HepG2 (cell line): ENCODE data around the gene TACC2. TPM values are rescaled to one million over a fixed set of nuclear protein-coding genes. Genes with fewer than 3 reads are reported as not detected.

Experiments used
- ATAC-seq: fragments of 200-7000 bp; cut with Tn5 transposase; 3 replicates; pipeline ENCODE4 v1.9.1; 2020; ENCODE audit warnings: mild to moderate bottlenecking, moderate library complexity
- BruUV-seq: library from RNA; stranded (reverse); fragments of 400-500 nt; replicated peaks from 2 replicates; lab custom pipeline; 2021; lab: Mats Ljungman, UMichigan
- CTCF ChIA-PET: fragments of 300-600 bp; formaldehyde crosslinking; extraction: SDS; loops from one replicate; lab custom pipeline; 2021; ENCODE audit warnings: low total read pairs, inconsistent platforms, low intra/inter-chr PET ratio; lab: Yijun Ruan, JAX
- POLR2A ChIA-PET: fragments of 350-600 bp; sonication (Branson Sonifier 250); formaldehyde crosslinking; loops from one replicate; lab custom pipeline; 2020; ENCODE audit warnings: antibody characterized with exemption, inconsistent platforms; lab: Yijun Ruan, JAX
- DNase-seq: peaks from one replicate; pipeline ENCODE4 v3.0.0-alpha.2; 2015; ENCODE audit warnings: low spot score
- FAIRE-seq: peaks from 3 replicates; lab custom pipeline; 2011; peaks lifted over from hg19 to GRCh38; lab: Jason Lieb, UNC
- H2AFZ ChIP-seq: one replicate; pipeline ENCODE4 v1.6.1; 2011; ENCODE audit warnings: low read length, inconsistent platforms
- H3K27ac ChIP-seq: fragments of 300-600 bp; 3 replicates; pipeline ENCODE4 v1.8.0; 2011; ENCODE audit warnings: mixed run types, mild to moderate bottlenecking, mixed read lengths, low read length, inconsistent platforms; ENCODE audit not compliant: insufficient read depth; ENCODE audit errors: extremely low read length
- H3K27me3 ChIP-seq, 2 experiments: fragments of 200-600 bp in 1 of 2; 2 replicates in 1 of 2; 3 replicates in 1 of 2; pipeline versions ENCODE4 v1.6.0 to v1.8.0; 2011; ENCODE audit warnings: low read length in 2 of 2, mild to moderate bottlenecking in 2 of 2, moderate library complexity in 2 of 2, inconsistent platforms in 1 of 2; ENCODE audit not compliant: insufficient read depth in 2 of 2, control insufficient read depth in 1 of 2
- H3K36me3 ChIP-seq, 2 experiments: fragments of 200-600 bp in 1 of 2; replicated peaks in 1 of 2; 2 replicates in 1 of 2; 3 replicates in 1 of 2; pipeline versions ENCODE4 v1.5.1 to v1.8.0; 2011; ENCODE audit warnings: low read length in 2 of 2, inconsistent platforms in 1 of 2; ENCODE audit not compliant: insufficient read depth in 2 of 2, control insufficient read depth in 1 of 2
- H3K4me1 ChIP-seq: 2 replicates; pipeline ENCODE4 v1.5.1; 2012; ENCODE audit warnings: low read length, inconsistent platforms; ENCODE audit not compliant: insufficient read depth
- H3K4me2 ChIP-seq: 2 replicates; pipeline ENCODE4 v1.6.0; 2011; ENCODE audit warnings: low read depth, low read length, inconsistent platforms
- H3K4me3 ChIP-seq, 3 experiments: fragments of 200-600 bp in 1 of 3; sonication (generic), shearing (Covaris generic) in 1 of 3; replicated peaks in 1 of 3; 2 replicates each; pipeline ENCODE4 v1.5.1; 2011 to 2016; ENCODE audit warnings: low read length in 3 of 3, inconsistent platforms in 2 of 3, low read depth in 2 of 3, mild to moderate bottlenecking in 2 of 3, control low read depth in 1 of 3, mixed read lengths in 1 of 3; ENCODE audit not compliant: insufficient read depth in 1 of 3
- H3K79me2 ChIP-seq: one replicate; pipeline ENCODE4 v1.6.1; 2011; ENCODE audit warnings: low read length, inconsistent platforms; ENCODE audit not compliant: insufficient read depth
- H3K9ac ChIP-seq: 2 replicates; pipeline ENCODE4 v1.6.0; 2011; ENCODE audit warnings: mild to moderate bottlenecking, low read depth, low read length, inconsistent platforms; ENCODE audit not compliant: insufficient read depth
- H3K9me3 ChIP-seq: 2 replicates; pipeline ENCODE4 v1.5.1; 2012; ENCODE audit warnings: mild to moderate bottlenecking, low read length
- H4K20me1 ChIP-seq: 2 replicates; pipeline ENCODE4 v1.6.0; 2011; ENCODE audit warnings: inconsistent platforms, mild to moderate bottlenecking, low read length, moderate library complexity; ENCODE audit not compliant: insufficient read depth
- KMT2A ChIP-seq: sonication (generic); formaldehyde crosslinking; IDR thresholded peaks from 2 replicates; pipeline ENCODE4 v1.4.0; 2020; ENCODE audit warnings: missing genetic modification reagents
- NFIB ChIP-seq: sonication (generic); formaldehyde crosslinking; IDR thresholded peaks from 2 replicates; pipeline ENCODE4 v1.9.0; 2021; ENCODE audit warnings: missing genetic modification reagents, mild to moderate bottlenecking, borderline replicate concordance
- PCBP1 ChIP-seq: fragments of 200-400 bp; formaldehyde crosslinking; IDR thresholded peaks from 2 replicates; pipeline ENCODE4 v1.6.1; 2017; ENCODE audit warnings: mild to moderate bottlenecking, low read depth, low read length, borderline replicate concordance
- SOX5 ChIP-seq: IDR thresholded peaks from 2 replicates; pipeline ENCODE4 v1.6.1; 2016; ENCODE audit warnings: borderline replicate concordance
- U2AF1 ChIP-seq: fragments of 200-400 bp; formaldehyde crosslinking; optimal IDR thresholded peaks from 2 replicates; pipeline ENCODE3; 2017; ENCODE audit warnings: mild to moderate bottlenecking, low read depth, low read length
- ZNF30 ChIP-seq: sonication (generic); formaldehyde crosslinking; IDR thresholded peaks from 2 replicates; pipeline ENCODE4 v1.5.0; 2020; ENCODE audit warnings: mild to moderate bottlenecking, missing genetic modification reagents
- ZNF563 ChIP-seq: sonication (generic); formaldehyde crosslinking; IDR thresholded peaks from 2 replicates; pipeline ENCODE4 v1.8.0; 2022; ENCODE audit warnings: mild to moderate bottlenecking, moderate library complexity, missing genetic modification reagents
- ZNF567 ChIP-seq: sonication (generic); formaldehyde crosslinking; IDR thresholded peaks from 2 replicates; pipeline ENCODE4 v1.8.1; 2023; ENCODE audit warnings: mild to moderate bottlenecking, missing genetic modification reagents, borderline replicate concordance
- WGBS: methylation state at CpG from one replicate; pipeline ENCODE4 v1.1.6; 2017; ENCODE audit warnings: low lambda C conversion rate; 5-methylcytosine and 5-hydroxymethylcytosine counted together
- in situ Hi-C: cut with HindIII; loops from 2 replicates; pipeline ENCODE4 v1.10.0; 2017; ENCODE audit warnings: low pct_unique_long_range_greater_than_20kb; ENCODE audit not compliant: extremely low pct_ligation_motif_present
- intact Hi-C: fragments of 100-400 bp; cut with micrococcal nuclease; formaldehyde crosslinking; loops from one replicate; pipeline ENCODE4 v1.10.0; 2022; ENCODE audit not compliant: unreplicated experiment
- polyA plus RNA-seq, 8 experiments: library from polyadenylated mRNA; depleted of rRNA in 3 of 8; stranded (reverse) in 7 of 8; unstranded in 1 of 8; fragments of >200 nt; fragmentation: Illumina TruSeq in 4 of 8; extraction: Trizol in 4 of 8; gene quantifications; 2 replicates each; pipeline versions ENCODE4 v1.2.1 to v1.2.3, GENCODE V29; 2011 to 2016; ENCODE audit warnings: low read depth in 4 of 8, missing spikeins in 1 of 8, mixed read lengths in 1 of 8; ENCODE audit not compliant: insufficient read depth in 1 of 8
- total RNA-seq, 5 experiments: library from RNA; depleted of rRNA; stranded (reverse); fragments of >200 nt; fragmentation: Illumina TruSeq; extraction: Trizol; gene quantifications; 2 replicates each; pipeline ENCODE4 v1.2.3, GENCODE V29; 2016; ENCODE audit warnings: low read depth in 1 of 5
- TF ChIP-seq, protein P1 (sequence below): sonication (generic); formaldehyde crosslinking; IDR thresholded peaks from 2 replicates; pipeline ENCODE4 v1.8.0; 2022; ENCODE audit warnings: missing genetic modification reagents, mild to moderate bottlenecking, moderate library complexity, borderline replicate concordance
- TF ChIP-seq, protein P2 (sequence below): sonication (generic); formaldehyde crosslinking; IDR thresholded peaks from 2 replicates; pipeline ENCODE4 v1.8.0; 2022; ENCODE audit warnings: missing genetic modification reagents, mild to moderate bottlenecking, borderline replicate concordance

TACC2 gene
- total and polyA plus RNA-seq, 2 of the 13 experiments (the other 11 are each of a cell fraction or from before 2014, with no cell fraction given) = 11.8 to 16.0 TPM

DNA sequence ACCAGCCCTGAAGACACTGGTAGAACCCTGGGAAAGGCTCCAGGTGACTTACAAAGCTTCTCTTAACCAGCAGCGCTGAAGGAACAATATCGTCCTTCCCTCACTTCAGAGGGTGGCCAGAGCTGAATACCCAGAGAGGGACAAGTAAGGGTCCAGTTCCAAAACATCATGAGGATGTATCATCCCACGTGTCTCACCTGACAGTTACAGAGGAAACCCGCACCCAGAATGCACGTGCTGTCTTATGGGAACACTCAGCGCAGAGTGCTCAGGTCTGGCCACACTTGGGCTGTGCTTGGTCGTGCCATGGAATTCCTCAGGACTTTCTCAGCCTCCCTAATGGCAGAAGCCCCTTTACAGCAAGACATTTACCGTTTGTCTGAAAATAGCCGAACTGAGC lies 235.2 kb downstream of the TACC2 start:
- ATAC-seq = no peak
- WGBS = 97% methylated on average over 9 of the region's 9 CpGs
- in situ Hi-C loops = no loop called here

More for the DNA sequence above, 235.2 kb downstream of the TACC2 start:
- H3K27me3 ChIP-seq = no peaks in the 10 kb centered on the region
- TF ChIP-seq SOX5 (CRISPR knock-in tag) (no peak), ZNF30 (CRISPR knock-in tag) (no peak), ZNF563 (CRISPR knock-in tag) (no peak), ZNF567 (CRISPR knock-in tag) (no peak), KMT2A (CRISPR knock-in tag) (no peak), PCBP1 (no peak), U2AF1 (no peak), NFIB (CRISPR knock-in tag) (no peak)
- TF ChIP-seq, protein P1, sequence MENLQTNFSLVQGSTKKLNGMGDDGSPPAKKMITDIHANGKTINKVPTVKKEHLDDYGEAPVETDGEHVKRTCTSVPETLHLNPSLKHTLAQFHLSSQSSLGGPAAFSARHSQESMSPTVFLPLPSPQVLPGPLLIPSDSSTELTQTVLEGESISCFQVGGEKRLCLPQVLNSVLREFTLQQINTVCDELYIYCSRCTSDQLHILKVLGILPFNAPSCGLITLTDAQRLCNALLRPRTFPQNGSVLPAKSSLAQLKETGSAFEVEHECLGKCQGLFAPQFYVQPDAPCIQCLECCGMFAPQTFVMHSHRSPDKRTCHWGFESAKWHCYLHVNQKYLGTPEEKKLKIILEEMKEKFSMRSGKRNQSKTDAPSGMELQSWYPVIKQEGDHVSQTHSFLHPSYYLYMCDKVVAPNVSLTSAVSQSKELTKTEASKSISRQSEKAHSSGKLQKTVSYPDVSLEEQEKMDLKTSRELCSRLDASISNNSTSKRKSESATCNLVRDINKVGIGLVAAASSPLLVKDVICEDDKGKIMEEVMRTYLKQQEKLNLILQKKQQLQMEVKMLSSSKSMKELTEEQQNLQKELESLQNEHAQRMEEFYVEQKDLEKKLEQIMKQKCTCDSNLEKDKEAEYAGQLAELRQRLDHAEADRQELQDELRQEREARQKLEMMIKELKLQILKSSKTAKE = no peak
- TF ChIP-seq, protein P2, sequence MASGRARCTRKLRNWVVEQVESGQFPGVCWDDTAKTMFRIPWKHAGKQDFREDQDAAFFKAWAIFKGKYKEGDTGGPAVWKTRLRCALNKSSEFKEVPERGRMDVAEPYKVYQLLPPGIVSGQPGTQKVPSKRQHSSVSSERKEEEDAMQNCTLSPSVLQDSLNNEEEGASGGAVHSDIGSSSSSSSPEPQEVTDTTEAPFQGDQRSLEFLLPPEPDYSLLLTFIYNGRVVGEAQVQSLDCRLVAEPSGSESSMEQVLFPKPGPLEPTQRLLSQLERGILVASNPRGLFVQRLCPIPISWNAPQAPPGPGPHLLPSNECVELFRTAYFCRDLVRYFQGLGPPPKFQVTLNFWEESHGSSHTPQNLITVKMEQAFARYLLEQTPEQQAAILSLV = no peak
- ChIA-PET POLR2A (no interaction called here), CTCF (no interaction called here)
- no peak for FAIRE-seq
- no peaks in the 10 kb centered on the region for H4K20me1 ChIP-seq
- intact Hi-C loops = no loop called here
- no TSS peak for BruUV-seq
- H3K4me2 ChIP-seq = no peak overlapping the region
- H3K4me3 ChIP-seq = no peak overlapping the region
- H3K27ac ChIP-seq = no peak overlapping the region
- no peaks in the 10 kb centered on the region for H3K4me1 ChIP-seq
- H3K36me3 ChIP-seq = peaks cover 34 to 71% of the 10 kb centered on the region in 2 experiments
- H3K9me3 ChIP-seq = no peaks in the 10 kb centered on the region
- H3K9ac ChIP-seq = no peak overlapping the region
- no peaks in the 10 kb centered on the region for H3K79me2 ChIP-seq
- H2AFZ ChIP-seq = no peak overlapping the region
- DNase-seq = no peak
